HCT116 (cell line): ENCODE measurements around the gene CBFB.

Experiments
- EZH2 ChIP-seq: fragments of 200-600 bp; sonication (generic); IDR thresholded peaks from 2 replicates; pipeline ENCODE4 v1.6.1; 2017; ENCODE audit warnings: antibody characterized with exemption, mixed run types
- FOSL1 ChIP-seq: IDR thresholded peaks from 2 replicates; pipeline ENCODE4 v1.6.1; 2012; ENCODE audit warnings: low read depth
- POLR2AphosphoS5 ChIP-seq: IDR thresholded peaks from 2 replicates; pipeline ENCODE4 v1.6.1; 2011; ENCODE audit warnings: mild to moderate bottlenecking, low read depth, low read length, moderate library complexity
- RAD21 ChIP-seq: IDR thresholded peaks from 2 replicates; pipeline ENCODE4 v1.6.1; 2012; ENCODE audit warnings: low read depth, mild to moderate bottlenecking
- SP1 ChIP-seq: IDR thresholded peaks from 2 replicates; pipeline ENCODE4 v1.6.1; 2012; ENCODE audit warnings: low read depth
- SRF ChIP-seq: IDR thresholded peaks from 2 replicates; pipeline ENCODE4 v1.6.1; 2012; ENCODE audit warnings: low read depth
- ZNF274 ChIP-seq: fragments of 200-500 bp; sonication (Bioruptor generic); IDR thresholded peaks from 2 replicates; pipeline ENCODE4 v1.6.1; 2014; ENCODE audit warnings: mild to moderate bottlenecking, low read depth, low read length, inconsistent platforms
- TF ChIP-seq, protein P1 (sequence below): IDR thresholded peaks from 2 replicates; pipeline ENCODE4 v1.6.1; 2012
- TF ChIP-seq, protein P2 (sequence below), 3 experiments: fragments of 200-600 bp in 1 of 3; sonication (generic) in 1 of 3; IDR thresholded peaks in 2 of 3; conservative IDR thresholded peaks in 1 of 3; 2 replicates each; pipeline ENCODE4 v1.5.1; 2012 to 2017; ENCODE audit warnings: low read depth in 2 of 3, low read length in 2 of 3, antibody characterized with exemption in 1 of 3, borderline replicate concordance in 1 of 3, control low read depth in 1 of 3, mild to moderate bottlenecking in 1 of 3, mixed read lengths in 1 of 3, mixed run types in 1 of 3, moderate library complexity in 1 of 3; ENCODE audit not compliant: insufficient read depth in 1 of 3

DNA sequence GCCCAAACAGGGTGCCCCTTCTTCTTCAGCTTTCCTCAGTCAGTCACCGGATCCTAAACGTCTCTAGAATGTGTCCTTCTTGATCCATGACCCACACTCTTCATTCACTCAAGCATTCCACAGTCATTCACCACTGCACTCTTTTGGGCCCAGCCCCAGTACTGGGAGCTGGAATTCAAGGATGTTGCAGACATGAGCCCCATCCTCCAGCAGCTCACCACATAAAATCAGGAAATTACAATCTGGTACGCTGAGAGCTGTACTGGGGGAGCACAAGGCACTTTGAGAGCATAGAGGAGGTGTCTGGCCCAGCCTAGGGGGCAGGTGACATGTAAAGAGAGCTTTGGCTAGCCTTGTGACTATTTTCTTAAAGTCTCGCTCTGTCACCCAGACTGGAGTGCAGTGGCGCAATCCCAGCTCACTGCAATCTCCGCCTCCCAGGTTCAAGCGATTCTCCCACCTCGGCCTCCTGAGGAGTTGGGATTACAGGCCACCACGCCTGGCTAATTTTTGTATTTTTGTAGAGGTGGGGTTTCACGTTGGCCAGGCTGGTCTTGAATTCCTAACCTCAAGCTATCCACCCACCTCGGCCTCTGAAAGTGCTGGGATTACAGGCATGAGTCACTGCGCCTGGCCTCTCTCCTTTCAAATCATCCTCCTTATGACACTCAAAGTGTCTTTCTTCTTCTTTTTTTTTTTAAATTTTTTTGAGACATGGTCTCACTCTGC is 21.9 kb upstream of the CBFB start:
- TF ChIP-seq SP1: no peak
- TF ChIP-seq, protein P1, sequence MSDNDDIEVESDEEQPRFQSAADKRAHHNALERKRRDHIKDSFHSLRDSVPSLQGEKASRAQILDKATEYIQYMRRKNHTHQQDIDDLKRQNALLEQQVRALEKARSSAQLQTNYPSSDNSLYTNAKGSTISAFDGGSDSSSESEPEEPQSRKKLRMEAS: no peak
- TF ChIP-seq, protein P2, sequence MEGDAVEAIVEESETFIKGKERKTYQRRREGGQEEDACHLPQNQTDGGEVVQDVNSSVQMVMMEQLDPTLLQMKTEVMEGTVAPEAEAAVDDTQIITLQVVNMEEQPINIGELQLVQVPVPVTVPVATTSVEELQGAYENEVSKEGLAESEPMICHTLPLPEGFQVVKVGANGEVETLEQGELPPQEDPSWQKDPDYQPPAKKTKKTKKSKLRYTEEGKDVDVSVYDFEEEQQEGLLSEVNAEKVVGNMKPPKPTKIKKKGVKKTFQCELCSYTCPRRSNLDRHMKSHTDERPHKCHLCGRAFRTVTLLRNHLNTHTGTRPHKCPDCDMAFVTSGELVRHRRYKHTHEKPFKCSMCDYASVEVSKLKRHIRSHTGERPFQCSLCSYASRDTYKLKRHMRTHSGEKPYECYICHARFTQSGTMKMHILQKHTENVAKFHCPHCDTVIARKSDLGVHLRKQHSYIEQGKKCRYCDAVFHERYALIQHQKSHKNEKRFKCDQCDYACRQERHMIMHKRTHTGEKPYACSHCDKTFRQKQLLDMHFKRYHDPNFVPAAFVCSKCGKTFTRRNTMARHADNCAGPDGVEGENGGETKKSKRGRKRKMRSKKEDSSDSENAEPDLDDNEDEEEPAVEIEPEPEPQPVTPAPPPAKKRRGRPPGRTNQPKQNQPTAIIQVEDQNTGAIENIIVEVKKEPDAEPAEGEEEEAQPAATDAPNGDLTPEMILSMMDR (IDR thresholded peaks at IDR 0.05 in 2 of 3, conservative IDR thresholded peaks at IDR 0.05 in 1 of 3; ENCODE audit: borderline replicate concordance in 1 of 3, insufficient read depth in 1 of 3, low read depth in 2 of 3, low read length in 2 of 3): no peak
- no peak for TF ChIP-seq SRF
- TF ChIP-seq EZH2: no peak
- TF ChIP-seq POLR2AphosphoS5: no peak
- TF ChIP-seq ZNF274: no peak
- no peak for TF ChIP-seq RAD21
- no peak for TF ChIP-seq FOSL1
